ENCODE data around the gene PHF11.

Gene PHF11

DNA sequence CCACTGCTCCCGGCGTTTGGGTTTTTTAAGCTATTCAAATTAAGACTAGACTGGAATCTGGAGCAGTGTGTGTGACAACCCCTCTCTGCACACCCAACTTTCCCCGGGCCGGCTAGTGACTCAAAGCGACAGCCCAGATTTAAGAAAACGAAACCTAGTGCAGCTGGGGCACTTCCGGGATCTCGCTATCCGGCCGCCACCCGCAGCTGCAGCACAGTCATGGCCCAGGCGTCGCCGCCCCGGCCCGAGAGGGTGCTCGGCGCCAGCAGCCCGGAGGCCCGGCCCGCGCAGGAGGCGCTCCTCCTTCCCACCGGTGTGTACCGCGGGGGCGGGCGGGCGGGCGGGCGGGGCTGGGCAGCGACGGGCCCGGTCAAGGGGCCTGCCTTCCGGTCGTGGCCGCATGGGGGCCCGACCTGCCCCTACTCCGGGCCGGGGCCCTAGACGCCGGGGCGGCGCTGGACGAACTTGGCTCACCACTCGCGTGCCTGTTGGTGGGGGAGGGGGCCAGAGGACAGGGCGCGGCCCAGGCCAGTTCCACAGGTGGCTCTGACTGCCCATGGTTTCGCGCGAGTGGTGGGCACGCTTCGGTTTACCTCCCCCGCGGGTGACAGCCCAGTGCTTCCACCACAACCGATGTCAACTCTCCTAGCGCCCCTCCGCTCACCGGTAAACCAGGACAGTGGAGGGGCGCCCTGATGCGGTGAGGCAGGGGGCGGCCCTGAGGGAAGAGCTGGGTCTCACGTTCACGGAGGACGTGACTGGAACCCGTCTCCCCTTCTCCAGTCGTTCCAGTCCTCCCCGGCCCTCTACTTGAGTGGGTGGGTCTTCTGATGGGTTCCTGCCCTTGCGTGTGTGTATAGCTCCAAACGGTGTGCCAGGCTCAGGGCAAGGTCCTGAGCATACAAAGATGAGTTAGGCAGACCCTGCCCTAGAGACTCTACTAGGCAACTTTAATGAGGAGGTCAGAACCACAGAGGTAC is at the start of gene PHF11:
PHF11 (plus strand) TSS at position 171 of the 980 bp plus-strand sequence; CDS start at position 220, 49 bp downstream.
- peak; percentile 63 for TF ChIP-seq ZFX (IDR thresholded peaks at IDR 0.05)
- no peak; the same call in 1 of the 2 replicates for TF ChIP-seq CTCF (conservative IDR thresholded peaks at IDR 0.05)
- H3K27ac ChIP-seq = peak within 1 kb of the TSS; percentile 70

- H3K27ac ChIP-seq = no peak overlapping the region
- no peak for TF ChIP-seq ZFX (IDR thresholded peaks at IDR 0.05)
- TF ChIP-seq CTCF (conservative IDR thresholded peaks at IDR 0.05) = no peak
These were observed 49.3 kb upstream of the PHF11 start for GRCh38 chr13:49446473-49446872.

- H3K27ac ChIP-seq = no peak overlapping the region
- TF ChIP-seq ZFX (IDR thresholded peaks at IDR 0.05) = no peak
These were observed 47.0 kb upstream of the PHF11 start for GRCh38 chr13:49448753-49449152.

DNA sequence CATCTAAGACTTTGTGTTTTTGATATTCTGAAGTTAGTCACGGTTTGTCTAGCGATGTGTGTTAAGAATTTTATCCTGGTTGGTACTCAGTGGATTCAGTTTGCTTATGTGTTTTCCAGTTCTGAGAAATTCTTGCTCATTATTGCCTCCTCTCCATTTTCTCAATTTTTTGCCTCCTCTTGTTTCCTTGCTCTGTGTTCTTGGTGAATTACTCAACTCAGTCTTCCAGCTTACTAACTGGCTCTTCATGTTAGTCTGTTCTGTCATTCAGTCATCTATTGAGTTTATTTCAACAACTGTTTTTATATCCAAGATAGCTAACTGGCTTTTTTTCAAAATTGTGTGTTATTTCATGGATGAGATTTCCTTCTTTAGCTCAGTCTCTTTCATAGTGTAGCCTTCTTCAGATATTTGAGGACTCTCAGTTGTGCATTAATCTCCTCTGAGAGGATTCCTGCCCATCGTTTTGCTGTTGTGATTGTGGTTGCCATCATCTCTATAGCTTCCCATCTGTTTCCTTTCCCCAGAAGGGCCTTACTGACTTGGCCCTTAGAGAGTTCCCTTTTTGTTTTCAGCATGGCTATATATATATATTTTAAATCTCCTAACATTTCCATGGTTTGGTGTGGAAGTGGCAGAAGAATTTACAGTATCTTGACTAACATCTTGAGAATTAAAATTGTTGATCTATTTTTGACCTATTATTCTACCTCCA is 45.5 kb upstream of the PHF11 start:
- H3K27ac ChIP-seq = no peak overlapping the region
- TF ChIP-seq CTCF (conservative IDR thresholded peaks at IDR 0.05) (no peak), ZFX (IDR thresholded peaks at IDR 0.05) (no peak)

DNA sequence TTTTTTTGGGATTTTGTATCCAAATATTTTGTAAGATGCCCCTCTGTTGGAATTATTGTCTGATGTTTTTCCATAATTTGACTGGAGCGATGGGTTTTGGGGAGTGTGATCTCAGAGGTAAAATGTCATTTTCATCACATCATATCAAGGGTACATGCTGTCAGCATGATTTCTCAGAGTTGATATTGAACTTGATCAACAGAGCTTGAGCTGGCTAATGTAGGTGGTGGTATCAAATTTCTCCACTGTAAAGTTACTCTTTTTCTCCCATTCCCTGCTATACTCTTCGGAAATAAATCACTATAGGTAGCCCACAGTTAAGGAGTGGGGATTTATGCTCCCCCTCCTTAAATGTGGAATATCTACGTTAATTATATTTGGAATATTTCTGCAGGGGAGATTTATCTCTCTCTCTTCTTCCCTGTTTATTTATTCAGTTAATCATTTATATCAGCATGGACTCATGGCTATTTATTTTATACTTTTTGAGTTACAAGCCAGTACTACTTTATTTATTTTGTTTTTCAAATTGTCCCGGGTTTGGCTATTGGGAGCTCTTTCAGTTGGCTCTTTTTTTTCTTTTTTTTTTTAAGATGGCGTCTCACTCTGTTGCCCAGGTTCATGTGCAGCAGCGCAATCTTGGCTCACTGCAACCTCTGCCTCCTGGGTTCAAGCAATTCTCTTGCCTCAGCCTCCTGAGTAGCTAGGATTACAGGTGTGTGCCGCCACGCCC is 42.9 kb upstream of the PHF11 start:
- H3K27ac ChIP-seq = peak overlapping the region; percentile 74
- no peak for TF ChIP-seq ZFX (IDR thresholded peaks at IDR 0.05)
- no peak for TF ChIP-seq CTCF (conservative IDR thresholded peaks at IDR 0.05)

- TF ChIP-seq ZFX (IDR thresholded peaks at IDR 0.05) (no peak), CTCF (conservative IDR thresholded peaks at IDR 0.05) (no peak)
- peak overlapping the region; percentile 74 for H3K27ac ChIP-seq
These were observed 42.3 kb upstream of the PHF11 start for GRCh38 chr13:49453465-49453864.

DNA sequence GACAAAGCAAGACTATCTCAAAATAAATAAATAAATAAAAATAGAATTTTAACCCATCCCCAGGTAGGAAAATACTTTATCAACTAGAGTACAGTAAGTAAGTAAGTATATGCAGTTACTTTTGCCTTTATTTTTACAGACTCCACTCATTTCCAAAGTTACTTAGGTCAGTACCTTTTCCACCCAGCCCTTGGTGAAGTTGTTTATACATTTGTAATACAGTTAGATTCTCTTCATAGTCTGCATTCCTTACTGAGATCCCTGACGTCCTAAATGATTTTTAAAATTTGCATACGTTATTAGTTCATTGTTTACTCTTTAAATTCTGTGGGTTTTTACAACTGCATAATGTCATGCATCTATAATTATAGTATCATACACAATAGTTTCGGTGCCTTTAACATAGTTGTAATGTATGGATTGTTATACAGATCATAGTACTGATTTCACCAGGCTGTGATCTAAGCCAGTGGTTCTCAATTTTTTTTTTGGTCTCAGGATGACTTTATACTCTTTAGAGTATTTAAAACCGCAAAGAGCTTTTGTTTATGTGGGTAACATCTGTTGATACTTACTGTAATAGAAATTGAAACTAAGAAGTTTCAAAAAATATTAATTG is 41.3 kb upstream of the PHF11 start:
- TF ChIP-seq ZFX (IDR thresholded peaks at IDR 0.05) (no peak), CTCF (conservative IDR thresholded peaks at IDR 0.05) (no peak)
- H3K27ac ChIP-seq = no peak overlapping the region
